K562 (cell line): ENCODE results near the gene TEAD4. TPM values are rescaled to one million over a fixed set of nuclear protein-coding genes. Genes with fewer than 3 reads are reported as not detected.

Experiments
- CHCHD3 ChIP-seq: fragments of 250-450 bp; sonication (Bioruptor Pico); IDR thresholded peaks from 2 replicates; pipeline ENCODE4 v2.1.2; 2022; ENCODE audit warnings: mild to moderate bottlenecking
- CHD2 ChIP-seq: IDR thresholded peaks from 2 replicates; pipeline ENCODE4 v1.6.1; 2011; ENCODE audit warnings: low read depth, low read length
- EGR1 ChIP-seq: fragments of 450-650 bp; conservative IDR thresholded peaks from 2 replicates; pipeline ENCODE4 v1.6.1; 2017; ENCODE audit warnings: mild to moderate bottlenecking
- ETV5 ChIP-seq: sonication (generic); formaldehyde crosslinking; IDR thresholded peaks from 2 replicates; pipeline ENCODE4 v1.4.0; 2020; ENCODE audit warnings: low read depth, mild to moderate bottlenecking, missing genetic modification reagents
- L3MBTL2 ChIP-seq: fragments of 450-650 bp; IDR thresholded peaks from 2 replicates; pipeline ENCODE4 v1.6.1; 2016; ENCODE audit warnings: mild to moderate bottlenecking, moderate library complexity
- NR2F6 ChIP-seq: fragments of 450-650 bp; formaldehyde crosslinking; IDR thresholded peaks from 2 replicates; pipeline ENCODE4 v1.4.0; 2020; ENCODE audit warnings: mild to moderate bottlenecking
- PHF21A ChIP-seq: fragments of 450-650 bp; IDR thresholded peaks from 2 replicates; pipeline ENCODE4 v1.6.1; 2017; ENCODE audit warnings: low read depth, borderline replicate concordance
- PML ChIP-seq: IDR thresholded peaks from 2 replicates; pipeline ENCODE4 v1.6.1; 2012; ENCODE audit warnings: low read length, inconsistent platforms
- YY1 ChIP-seq, 3 experiments: IDR thresholded peaks; 2 replicates each; pipeline ENCODE4 v1.6.1; 2011; ENCODE audit warnings: low read length in 2 of 3, mild to moderate bottlenecking in 2 of 3, moderate library complexity in 2 of 3, borderline replicate concordance in 1 of 3, control low read depth in 1 of 3, low read depth in 1 of 3; ENCODE audit not compliant: insufficient read depth in 3 of 3, insufficient replicate concordance in 2 of 3, control insufficient read depth in 1 of 3, insufficient read length in 1 of 3; ENCODE audit errors: extremely low read depth in 1 of 3
- ZNF23 ChIP-seq: fragments of 250-450 bp; sonication (Bioruptor Pico); IDR thresholded peaks from 2 replicates; pipeline ENCODE4 v1.4.0; 2020; ENCODE audit warnings: mild to moderate bottlenecking
- ZNF444 ChIP-seq: fragments of 250-450 bp; sonication (Bioruptor Pico); IDR thresholded peaks from 2 replicates; pipeline ENCODE4 v1.4.0; 2020; ENCODE audit warnings: mild to moderate bottlenecking, moderate library complexity
- ZNF586 ChIP-seq: fragments of 450-650 bp; formaldehyde crosslinking; conservative IDR thresholded peaks from 2 replicates; pipeline ENCODE4 v1.4.0; 2020; ENCODE audit warnings: mild to moderate bottlenecking, moderate library complexity
- ZNF780A ChIP-seq: fragments of 250-450 bp; sonication (Bioruptor Pico); IDR thresholded peaks from 2 replicates; pipeline ENCODE4 v1.5.0; 2021; ENCODE audit warnings: mild to moderate bottlenecking
- polyA plus RNA-seq, 8 experiments: library from polyadenylated mRNA; depleted of rRNA in 4 of 8; stranded (reverse) in 5 of 8; unstranded in 3 of 8; fragments of >200 nt; fragmentation: Nextera tagmentation in 2 of 8; fragmentation: Illumina TruSeq in 1 of 8; extraction: Ambion mirVana in 2 of 8; extraction: Trizol in 1 of 8; gene quantifications; 2 replicates each; pipeline versions ENCODE4 v1.2.1 to v1.2.3, GENCODE V29; 2011 to 2014; ENCODE audit warnings: inconsistent platforms in 1 of 8, missing spikeins in 1 of 8
- total RNA-seq, 7 experiments: library from RNA; depleted of rRNA in 6 of 7; stranded (reverse); fragments of >200 nt in 6 of 7; fragmentation: Illumina TruSeq in 2 of 7; extraction: Trizol in 2 of 7; gene quantifications; 2 replicates each; pipeline versions ENCODE4 v1.2.1 to v1.2.3, GENCODE V29; 2011 to 2021; ENCODE audit warnings: low replicate concordance in 1 of 7
- TF ChIP-seq, protein P1 (sequence below): fragments of 450-650 bp; IDR thresholded peaks from 2 replicates; pipeline ENCODE4 v1.6.1; 2016; ENCODE audit warnings: mild to moderate bottlenecking, moderate library complexity
- TF ChIP-seq, protein P2 (sequence below), 2 experiments: fragments of 450-650 bp; IDR thresholded peaks; 2 replicates each; pipeline ENCODE4 v1.6.1; 2016
- TF ChIP-seq, protein P3 (sequence below): sonication (generic); formaldehyde crosslinking; IDR thresholded peaks from 2 replicates; pipeline ENCODE4 v1.5.0; 2020; ENCODE audit warnings: missing genetic modification reagents

Gene TEAD4
- total and polyA plus RNA-seq, 9 of the 15 experiments (the other 6 are each of a cell fraction or from before 2014, with no cell fraction given): 0.82 to 40.0 (median 17.0) TPM

DNA sequence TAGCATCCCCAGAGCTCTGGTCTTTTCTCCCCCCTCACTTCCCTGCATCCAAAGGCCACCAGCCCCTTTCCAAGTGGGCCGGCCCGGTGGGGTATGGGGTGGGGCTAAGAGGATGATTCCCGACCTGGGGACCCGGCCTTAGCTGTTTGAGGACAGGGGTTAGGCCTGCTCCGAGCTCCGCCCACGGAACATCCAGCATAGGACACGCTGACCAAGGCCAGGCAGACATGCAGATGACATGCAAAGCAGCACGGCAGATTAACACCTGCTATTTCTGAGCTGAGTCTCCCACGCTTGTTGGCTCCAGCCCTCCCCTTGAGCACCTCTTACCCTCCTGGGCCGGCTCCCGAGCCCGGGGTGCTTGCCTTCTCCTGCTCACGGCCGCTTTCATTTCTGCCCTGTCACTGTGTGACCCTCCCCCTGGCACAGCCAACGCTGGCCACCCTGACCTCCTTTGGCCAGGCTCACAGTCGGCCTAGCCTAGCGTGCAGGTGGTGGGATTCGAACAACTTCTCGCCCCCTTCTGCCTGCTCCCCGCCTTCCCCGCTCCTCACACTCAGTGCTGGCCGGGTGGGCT is 40.2 kb downstream of the TEAD4 start (continued):
- TF ChIP-seq, protein P1, sequence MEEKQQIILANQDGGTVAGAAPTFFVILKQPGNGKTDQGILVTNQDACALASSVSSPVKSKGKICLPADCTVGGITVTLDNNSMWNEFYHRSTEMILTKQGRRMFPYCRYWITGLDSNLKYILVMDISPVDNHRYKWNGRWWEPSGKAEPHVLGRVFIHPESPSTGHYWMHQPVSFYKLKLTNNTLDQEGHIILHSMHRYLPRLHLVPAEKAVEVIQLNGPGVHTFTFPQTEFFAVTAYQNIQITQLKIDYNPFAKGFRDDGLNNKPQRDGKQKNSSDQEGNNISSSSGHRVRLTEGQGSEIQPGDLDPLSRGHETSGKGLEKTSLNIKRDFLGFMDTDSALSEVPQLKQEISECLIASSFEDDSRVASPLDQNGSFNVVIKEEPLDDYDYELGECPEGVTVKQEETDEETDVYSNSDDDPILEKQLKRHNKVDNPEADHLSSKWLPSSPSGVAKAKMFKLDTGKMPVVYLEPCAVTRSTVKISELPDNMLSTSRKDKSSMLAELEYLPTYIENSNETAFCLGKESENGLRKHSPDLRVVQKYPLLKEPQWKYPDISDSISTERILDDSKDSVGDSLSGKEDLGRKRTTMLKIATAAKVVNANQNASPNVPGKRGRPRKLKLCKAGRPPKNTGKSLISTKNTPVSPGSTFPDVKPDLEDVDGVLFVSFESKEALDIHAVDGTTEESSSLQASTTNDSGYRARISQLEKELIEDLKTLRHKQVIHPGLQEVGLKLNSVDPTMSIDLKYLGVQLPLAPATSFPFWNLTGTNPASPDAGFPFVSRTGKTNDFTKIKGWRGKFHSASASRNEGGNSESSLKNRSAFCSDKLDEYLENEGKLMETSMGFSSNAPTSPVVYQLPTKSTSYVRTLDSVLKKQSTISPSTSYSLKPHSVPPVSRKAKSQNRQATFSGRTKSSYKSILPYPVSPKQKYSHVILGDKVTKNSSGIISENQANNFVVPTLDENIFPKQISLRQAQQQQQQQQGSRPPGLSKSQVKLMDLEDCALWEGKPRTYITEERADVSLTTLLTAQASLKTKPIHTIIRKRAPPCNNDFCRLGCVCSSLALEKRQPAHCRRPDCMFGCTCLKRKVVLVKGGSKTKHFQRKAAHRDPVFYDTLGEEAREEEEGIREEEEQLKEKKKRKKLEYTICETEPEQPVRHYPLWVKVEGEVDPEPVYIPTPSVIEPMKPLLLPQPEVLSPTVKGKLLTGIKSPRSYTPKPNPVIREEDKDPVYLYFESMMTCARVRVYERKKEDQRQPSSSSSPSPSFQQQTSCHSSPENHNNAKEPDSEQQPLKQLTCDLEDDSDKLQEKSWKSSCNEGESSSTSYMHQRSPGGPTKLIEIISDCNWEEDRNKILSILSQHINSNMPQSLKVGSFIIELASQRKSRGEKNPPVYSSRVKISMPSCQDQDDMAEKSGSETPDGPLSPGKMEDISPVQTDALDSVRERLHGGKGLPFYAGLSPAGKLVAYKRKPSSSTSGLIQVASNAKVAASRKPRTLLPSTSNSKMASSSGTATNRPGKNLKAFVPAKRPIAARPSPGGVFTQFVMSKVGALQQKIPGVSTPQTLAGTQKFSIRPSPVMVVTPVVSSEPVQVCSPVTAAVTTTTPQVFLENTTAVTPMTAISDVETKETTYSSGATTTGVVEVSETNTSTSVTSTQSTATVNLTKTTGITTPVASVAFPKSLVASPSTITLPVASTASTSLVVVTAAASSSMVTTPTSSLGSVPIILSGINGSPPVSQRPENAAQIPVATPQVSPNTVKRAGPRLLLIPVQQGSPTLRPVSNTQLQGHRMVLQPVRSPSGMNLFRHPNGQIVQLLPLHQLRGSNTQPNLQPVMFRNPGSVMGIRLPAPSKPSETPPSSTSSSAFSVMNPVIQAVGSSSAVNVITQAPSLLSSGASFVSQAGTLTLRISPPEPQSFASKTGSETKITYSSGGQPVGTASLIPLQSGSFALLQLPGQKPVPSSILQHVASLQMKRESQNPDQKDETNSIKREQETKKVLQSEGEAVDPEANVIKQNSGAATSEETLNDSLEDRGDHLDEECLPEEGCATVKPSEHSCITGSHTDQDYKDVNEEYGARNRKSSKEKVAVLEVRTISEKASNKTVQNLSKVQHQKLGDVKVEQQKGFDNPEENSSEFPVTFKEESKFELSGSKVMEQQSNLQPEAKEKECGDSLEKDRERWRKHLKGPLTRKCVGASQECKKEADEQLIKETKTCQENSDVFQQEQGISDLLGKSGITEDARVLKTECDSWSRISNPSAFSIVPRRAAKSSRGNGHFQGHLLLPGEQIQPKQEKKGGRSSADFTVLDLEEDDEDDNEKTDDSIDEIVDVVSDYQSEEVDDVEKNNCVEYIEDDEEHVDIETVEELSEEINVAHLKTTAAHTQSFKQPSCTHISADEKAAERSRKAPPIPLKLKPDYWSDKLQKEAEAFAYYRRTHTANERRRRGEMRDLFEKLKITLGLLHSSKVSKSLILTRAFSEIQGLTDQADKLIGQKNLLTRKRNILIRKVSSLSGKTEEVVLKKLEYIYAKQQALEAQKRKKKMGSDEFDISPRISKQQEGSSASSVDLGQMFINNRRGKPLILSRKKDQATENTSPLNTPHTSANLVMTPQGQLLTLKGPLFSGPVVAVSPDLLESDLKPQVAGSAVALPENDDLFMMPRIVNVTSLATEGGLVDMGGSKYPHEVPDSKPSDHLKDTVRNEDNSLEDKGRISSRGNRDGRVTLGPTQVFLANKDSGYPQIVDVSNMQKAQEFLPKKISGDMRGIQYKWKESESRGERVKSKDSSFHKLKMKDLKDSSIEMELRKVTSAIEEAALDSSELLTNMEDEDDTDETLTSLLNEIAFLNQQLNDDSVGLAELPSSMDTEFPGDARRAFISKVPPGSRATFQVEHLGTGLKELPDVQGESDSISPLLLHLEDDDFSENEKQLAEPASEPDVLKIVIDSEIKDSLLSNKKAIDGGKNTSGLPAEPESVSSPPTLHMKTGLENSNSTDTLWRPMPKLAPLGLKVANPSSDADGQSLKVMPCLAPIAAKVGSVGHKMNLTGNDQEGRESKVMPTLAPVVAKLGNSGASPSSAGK: no peak
- TF ChIP-seq CHCHD3 (no peak), ZNF780A (CRISPR knock-in tag) (no peak), PHF21A (no peak), NR2F6 (CRISPR knock-in tag) (no peak), L3MBTL2 (peak; percentile 19; the same call in 1 of the 2 replicates), ZNF586 (no peak), ZNF23 (CRISPR knock-in tag) (no peak), ETV5 (CRISPR knock-in tag) (no peak), PML (no peak), EGR1 (peak; percentile 19; the same call in 1 of the 2 replicates), YY1 (IDR thresholded peaks at IDR 0.05; ENCODE audit: borderline replicate concordance in 1 of 3, control insufficient read depth in 1 of 3, extremely low read depth in 1 of 3, insufficient read depth in 3 of 3, insufficient read length in 1 of 3, insufficient replicate concordance in 2 of 3, low read depth in 1 of 3, low read length in 2 of 3) (no peak), ZNF444 (CRISPR knock-in tag) (no peak), CHD2 (no peak)
- TF ChIP-seq, protein P2, sequence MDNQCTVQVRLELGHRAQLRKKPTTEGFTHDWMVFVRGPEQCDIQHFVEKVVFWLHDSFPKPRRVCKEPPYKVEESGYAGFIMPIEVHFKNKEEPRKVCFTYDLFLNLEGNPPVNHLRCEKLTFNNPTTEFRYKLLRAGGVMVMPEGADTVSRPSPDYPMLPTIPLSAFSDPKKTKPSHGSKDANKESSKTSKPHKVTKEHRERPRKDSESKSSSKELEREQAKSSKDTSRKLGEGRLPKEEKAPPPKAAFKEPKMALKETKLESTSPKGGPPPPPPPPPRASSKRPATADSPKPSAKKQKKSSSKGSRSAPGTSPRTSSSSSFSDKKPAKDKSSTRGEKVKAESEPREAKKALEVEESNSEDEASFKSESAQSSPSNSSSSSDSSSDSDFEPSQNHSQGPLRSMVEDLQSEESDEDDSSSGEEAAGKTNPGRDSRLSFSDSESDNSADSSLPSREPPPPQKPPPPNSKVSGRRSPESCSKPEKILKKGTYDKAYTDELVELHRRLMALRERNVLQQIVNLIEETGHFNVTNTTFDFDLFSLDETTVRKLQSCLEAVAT (IDR thresholded peaks at IDR 0.05): no peak
- TF ChIP-seq, protein P3, sequence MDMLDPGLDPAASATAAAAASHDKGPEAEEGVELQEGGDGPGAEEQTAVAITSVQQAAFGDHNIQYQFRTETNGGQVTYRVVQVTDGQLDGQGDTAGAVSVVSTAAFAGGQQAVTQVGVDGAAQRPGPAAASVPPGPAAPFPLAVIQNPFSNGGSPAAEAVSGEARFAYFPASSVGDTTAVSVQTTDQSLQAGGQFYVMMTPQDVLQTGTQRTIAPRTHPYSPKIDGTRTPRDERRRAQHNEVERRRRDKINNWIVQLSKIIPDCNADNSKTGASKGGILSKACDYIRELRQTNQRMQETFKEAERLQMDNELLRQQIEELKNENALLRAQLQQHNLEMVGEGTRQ: no peak
